Activated B cell treated with CpG ODN at 0.5 μM for 24 hours (primary cell): ENCODE measurements around the gene TSPYL1. TPM values are rescaled to one million over a fixed set of nuclear protein-coding genes. Genes with fewer than 3 reads are reported as not detected.

Experiments used
- ATAC-seq: fragments of 200-7000 bp; cut with Tn5 transposase; one replicate; pipeline ENCODE4 v1.10.0; 2021; ENCODE audit warnings: low read depth, mild to moderate bottlenecking, moderate library complexity
- CTCF ChIA-PET: fragments of 350-600 bp; sonication (Branson Sonifier 250); formaldehyde crosslinking; loops from one replicate; lab custom pipeline; 2021; ENCODE audit warnings: antibody characterized with exemption; lab: Charles Lee
- POLR2A ChIA-PET: fragments of 350-600 bp; sonication (Branson Sonifier 250); formaldehyde crosslinking; loops from one replicate; lab custom pipeline; 2021; ENCODE audit warnings: antibody characterized with exemption; lab: Charles Lee
- DNase-seq: peaks from one replicate; pipeline ENCODE4 v3.0.0; 2022
- H3K27ac Mint-ChIP-seq: one replicate; pipeline ENCODE4 v1.8.0; 2020; ENCODE audit warnings: mixed read lengths
- H3K27me3 Mint-ChIP-seq: one replicate; pipeline ENCODE4 v1.8.0; 2021; ENCODE audit warnings: mixed read lengths
- H3K36me3 Mint-ChIP-seq: one replicate; pipeline ENCODE4 v1.8.0; 2021; ENCODE audit warnings: low read depth, mixed read lengths
- H3K4me1 Mint-ChIP-seq: one replicate; pipeline ENCODE4 v1.8.0; 2021; ENCODE audit warnings: mixed read lengths
- H3K4me3 Mint-ChIP-seq: one replicate; pipeline ENCODE4 v1.8.0; 2020; ENCODE audit warnings: mild to moderate bottlenecking, mixed read lengths
- H3K9me3 Mint-ChIP-seq: one replicate; pipeline ENCODE4 v1.8.0; 2020; ENCODE audit warnings: mixed read lengths
- intact Hi-C: fragments of 100-400 bp; cut with micrococcal nuclease; formaldehyde crosslinking; loops from one replicate; pipeline ENCODE4 v1.15.1; 2024
- total RNA-seq: library from RNA; stranded (reverse); gene quantifications from 2 replicates; pipeline ENCODE4 v1.2.3, GENCODE V29; 2022
- TF ChIP-seq, protein P1 (sequence below): fragments of 200-600 bp; IDR thresholded peaks from one replicate; pipeline ENCODE4 v1.8.0; 2022; ENCODE audit warnings: antibody characterized with exemption, mild to moderate bottlenecking

Gene TSPYL1
- total RNA-seq, 1 donor from 2014 or later = 68.4 TPM

GRCh38 chr6:116255246-116255800, 24.4 kb downstream of the TSPYL1 start:
- ChIA-PET POLR2A (interaction anchor here (1.0 to 3.3 kb wide), 3 partner anchors 25 to 316 kb away, joined by 3 to 24 read pairs (median 4); partner anchors contain the start of genes RWDD1 and TSPYL1), CTCF (no interaction called here)
- DNase-seq = no peak
- Mint-ChIP-seq H3K27ac (no peak overlapping the region), H3K9me3 (no peaks in the 10 kb centered on the region), H3K27me3 (no peaks in the 10 kb centered on the region), H3K4me1 (no peaks in the 10 kb centered on the region), H3K4me3 (no peak overlapping the region), H3K36me3 (peaks cover 8% of the 10 kb centered on the region)
- no peak for ATAC-seq
- intact Hi-C loops = no loop called here
- TF ChIP-seq, protein P1, sequence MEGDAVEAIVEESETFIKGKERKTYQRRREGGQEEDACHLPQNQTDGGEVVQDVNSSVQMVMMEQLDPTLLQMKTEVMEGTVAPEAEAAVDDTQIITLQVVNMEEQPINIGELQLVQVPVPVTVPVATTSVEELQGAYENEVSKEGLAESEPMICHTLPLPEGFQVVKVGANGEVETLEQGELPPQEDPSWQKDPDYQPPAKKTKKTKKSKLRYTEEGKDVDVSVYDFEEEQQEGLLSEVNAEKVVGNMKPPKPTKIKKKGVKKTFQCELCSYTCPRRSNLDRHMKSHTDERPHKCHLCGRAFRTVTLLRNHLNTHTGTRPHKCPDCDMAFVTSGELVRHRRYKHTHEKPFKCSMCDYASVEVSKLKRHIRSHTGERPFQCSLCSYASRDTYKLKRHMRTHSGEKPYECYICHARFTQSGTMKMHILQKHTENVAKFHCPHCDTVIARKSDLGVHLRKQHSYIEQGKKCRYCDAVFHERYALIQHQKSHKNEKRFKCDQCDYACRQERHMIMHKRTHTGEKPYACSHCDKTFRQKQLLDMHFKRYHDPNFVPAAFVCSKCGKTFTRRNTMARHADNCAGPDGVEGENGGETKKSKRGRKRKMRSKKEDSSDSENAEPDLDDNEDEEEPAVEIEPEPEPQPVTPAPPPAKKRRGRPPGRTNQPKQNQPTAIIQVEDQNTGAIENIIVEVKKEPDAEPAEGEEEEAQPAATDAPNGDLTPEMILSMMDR = no peak

GRCh38 chr6:116254297-116255056, 25.3 kb downstream of the TSPYL1 start:
- DNase-seq (no peak), ATAC-seq (peak; percentile 15)
- Mint-ChIP-seq H3K4me3 (no peak overlapping the region), H3K27me3 (no peaks in the 10 kb centered on the region), H3K27ac (no peak overlapping the region), H3K36me3 (peaks cover 6% of the 10 kb centered on the region), H3K9me3 (no peaks in the 10 kb centered on the region), H3K4me1 (no peaks in the 10 kb centered on the region)
- ChIA-PET CTCF (interaction anchor here (1.0 kb wide), 1 partner anchor 15 kb away, joined by 5 read pairs; no protein-coding TSS in a partner anchor), POLR2A (interaction anchor here (0.8 to 3.3 kb wide), 4 partner anchors 12 to 317 kb away, joined by 3 to 24 read pairs (median 12); partner anchors contain the start of genes RWDD1 and TSPYL1)
- TF ChIP-seq, protein P1 = no peak
- intact Hi-C loops = loop anchor here (1.0 to 5.0 kb wide), 4 partner anchors 25 to 414 kb away; partner anchors contain the start of genes RWDD1, TSPYL1 and ZUP1

DNA sequence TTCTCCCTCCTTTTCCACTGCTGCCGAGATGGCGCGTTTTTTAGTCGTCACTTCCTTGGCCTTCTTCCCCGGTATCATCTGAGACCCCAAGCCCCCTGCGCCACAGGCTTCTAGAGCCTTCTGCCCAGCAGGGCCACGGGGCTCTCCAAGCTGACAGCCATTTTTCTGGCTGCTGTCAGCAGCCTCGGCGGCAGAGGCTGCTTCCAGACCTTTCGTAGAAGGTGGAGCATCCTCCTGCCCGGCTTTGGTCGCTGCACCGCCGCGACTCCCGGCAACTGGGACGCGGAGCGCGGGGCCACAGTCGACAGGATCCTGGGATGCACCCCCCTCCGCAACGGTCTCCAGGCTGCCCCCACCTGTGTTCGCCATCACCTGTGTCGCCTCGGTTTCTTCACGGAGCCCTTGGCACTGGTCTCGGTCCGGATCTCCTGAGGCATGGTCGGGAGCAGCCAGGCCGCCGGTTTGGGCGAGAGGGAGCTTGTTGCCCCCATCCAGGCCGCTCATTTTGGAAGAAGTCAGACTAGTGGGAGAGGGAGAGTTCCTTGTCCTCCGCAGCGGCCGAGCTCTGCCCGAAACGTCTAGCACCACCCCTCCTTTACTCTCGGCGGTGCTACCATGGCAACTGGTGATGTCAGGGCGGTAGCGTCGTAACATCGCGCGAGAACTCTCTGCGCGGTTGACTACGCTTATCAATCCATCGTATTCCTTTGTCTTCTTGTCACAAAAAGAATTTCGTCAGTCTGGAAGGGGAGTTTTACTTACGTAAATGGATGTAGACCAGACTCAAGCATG, 26.0 kb downstream of the TSPYL1 start, which contains the start of gene TSPYL4:
TSS of gene TSPYL4 (minus strand) at position 571 of the 792 bp plus-strand sequence. CDS start at position 504, 67 bp downstream.
- no peak within 1 kb of the TSS for H3K27ac Mint-ChIP-seq

DNA sequence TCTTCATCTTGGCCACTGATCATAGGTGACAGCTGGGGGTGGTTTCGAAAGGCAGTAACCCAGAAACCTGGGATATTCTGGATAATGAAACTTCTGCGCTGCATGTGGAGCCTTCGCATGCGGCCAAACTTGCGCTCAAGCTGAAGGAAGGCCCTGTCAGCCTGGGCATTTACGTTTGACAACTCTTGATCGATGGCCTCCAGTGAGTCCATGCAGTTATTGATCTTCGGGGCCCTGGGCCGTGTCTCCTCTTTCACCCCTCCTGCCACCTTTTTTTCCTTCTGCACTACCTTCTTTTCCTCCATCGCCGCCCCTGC, 26.6 kb downstream of the TSPYL1 start:
- Mint-ChIP-seq H3K4me1 (peaks cover 5% of the 10 kb centered on the region), H3K4me3 (no peak overlapping the region), H3K36me3 (peaks cover 3% of the 10 kb centered on the region), H3K27ac (no peak overlapping the region), H3K27me3 (no peaks in the 10 kb centered on the region), H3K9me3 (no peaks in the 10 kb centered on the region)
- DNase-seq (no peak), ATAC-seq (no peak)
- POLR2A ChIA-PET = interaction anchor here (0.9 to 3.3 kb wide), 3 partner anchors 26 to 318 kb away, joined by 4 to 24 read pairs (median 22); partner anchors contain the start of genes RWDD1 and TSPYL1
- TF ChIP-seq, protein P1 = no peak
- intact Hi-C loops = loop anchor here (5.0 kb wide), 1 partner anchor 236 kb away; no protein-coding TSS in a partner anchor
- CTCF ChIA-PET = interaction anchor here (1.4 kb wide), 1 partner anchor 310 kb away, joined by 3 read pairs; no protein-coding TSS in a partner anchor

More for the DNA sequence above, 26.0 kb downstream of the TSPYL1 start, which contains the start of gene TSPYL4:
- H3K36me3 Mint-ChIP-seq = peaks cover 3% of the 10 kb centered on the region
- no peak within 1 kb of the TSS for H3K4me3 Mint-ChIP-seq
- H3K4me1 Mint-ChIP-seq = peaks cover 1% of the 10 kb centered on the region
- ChIA-PET CTCF (interaction anchor here (0.6 to 1.4 kb wide), 3 partner anchors 16 to 337 kb away, joined by 3 to 5 read pairs (median 3); no protein-coding TSS in a partner anchor), POLR2A (interaction anchor here (0.8 to 3.3 kb wide), 4 partner anchors 13 to 318 kb away, joined by 3 to 24 read pairs (median 13); partner anchors contain the start of genes RWDD1 and TSPYL1)
- TF ChIP-seq, protein P1 = no peak
- ATAC-seq (peak; percentile 98), DNase-seq (peak; percentile 80)
- H3K9me3 Mint-ChIP-seq = no peaks in the 10 kb centered on the region
- intact Hi-C loops = loop anchor here (1.0 to 5.0 kb wide), 4 partner anchors 26 to 415 kb away; partner anchors contain the start of genes RWDD1, TSPYL1 and ZUP1
- no peaks in the 10 kb centered on the region for H3K27me3 Mint-ChIP-seq
